Mesendoderm (in vitro differentiated cells): Measurements from ENCODE around the gene PYGL.

Source experiments
- DNase-seq: peaks from one replicate; pipeline ENCODE4 v3.0.0; 2013
- H2AK5ac ChIP-seq: 2 replicates; pipeline ENCODE4 v1.6.1; 2013; ENCODE audit warnings: low read length, inconsistent platforms
- H2BK120ac ChIP-seq: 2 replicates; pipeline ENCODE4 v1.6.1; 2013; ENCODE audit warnings: low read depth, mild to moderate bottlenecking, low read length, moderate library complexity, mixed read lengths
- H2BK15ac ChIP-seq: replicated peaks from 2 replicates; pipeline ENCODE4 v1.6.1; 2013; ENCODE audit warnings: low read depth, mild to moderate bottlenecking, moderate library complexity
- H2BK5ac ChIP-seq: 2 replicates; pipeline ENCODE4 v1.6.1; 2013; ENCODE audit warnings: low read length, inconsistent platforms
- H3K18ac ChIP-seq: 2 replicates; pipeline ENCODE4 v1.6.1; 2013; ENCODE audit warnings: mild to moderate bottlenecking, low read length, mixed read lengths
- H3K23ac ChIP-seq: one replicate; pipeline ENCODE4 v1.6.1; 2013; ENCODE audit warnings: low read length
- H3K27ac ChIP-seq: 2 replicates; pipeline ENCODE4 v1.5.1; 2013; ENCODE audit warnings: low read depth, mild to moderate bottlenecking, inconsistent platforms, low read length, moderate library complexity
- H3K27me3 ChIP-seq: 2 replicates; pipeline ENCODE4 v1.6.1; 2013; ENCODE audit warnings: low read length, control low read depth, mild to moderate bottlenecking, inconsistent platforms; ENCODE audit not compliant: insufficient read depth, poor library complexity
- H3K36me3 ChIP-seq: 2 replicates; pipeline ENCODE4 v1.6.1; 2013; ENCODE audit warnings: low read length, inconsistent platforms; ENCODE audit not compliant: control insufficient read depth, insufficient read depth
- H3K4ac ChIP-seq: one replicate; pipeline ENCODE4 v1.6.1; 2013; ENCODE audit warnings: low read depth, mild to moderate bottlenecking, low read length, moderate library complexity
- H3K4me1 ChIP-seq: 2 replicates; pipeline ENCODE4 v1.6.1; 2013; ENCODE audit warnings: low read depth, low read length, inconsistent platforms; ENCODE audit not compliant: control insufficient read depth
- H3K4me2 ChIP-seq: 2 replicates; pipeline ENCODE4 v1.6.1; 2013; ENCODE audit warnings: low read length
- H3K4me3 ChIP-seq: 2 replicates; pipeline ENCODE4 v1.5.1; 2013; ENCODE audit warnings: mild to moderate bottlenecking, low read length
- H3K56ac ChIP-seq: one replicate; pipeline ENCODE4 v1.6.1; 2013; ENCODE audit warnings: low read length
- H3K79me1 ChIP-seq: 2 replicates; pipeline ENCODE4 v1.6.1; 2013; ENCODE audit warnings: low read length, inconsistent platforms
- H3K79me2 ChIP-seq: 2 replicates; pipeline ENCODE4 v1.6.1; 2013; ENCODE audit warnings: mild to moderate bottlenecking, low read length; ENCODE audit not compliant: control insufficient read depth, insufficient read depth
- H3K9ac ChIP-seq: 2 replicates; pipeline ENCODE4 v1.6.1; 2013; ENCODE audit warnings: low read length, inconsistent platforms
- H4K5ac ChIP-seq: one replicate; pipeline ENCODE4 v1.6.1; 2013; ENCODE audit warnings: low read length
- H4K8ac ChIP-seq: one replicate; pipeline ENCODE4 v1.6.1; 2013; ENCODE audit warnings: low read depth, mild to moderate bottlenecking, control low read depth, low read length, moderate library complexity
- WGBS: extraction: QIAGEN DNeasy Blood & Tissue Kit; methylation state at CpG from one replicate; pipeline ENCODE4 v1.1.7; 2013; ENCODE audit warnings: low lambda C conversion rate, missing lambda C conversion rate; ENCODE audit not compliant: insufficient coverage; ENCODE audit errors: extremely low coverage; 5-methylcytosine and 5-hydroxymethylcytosine counted together

PYGL gene

DNA sequence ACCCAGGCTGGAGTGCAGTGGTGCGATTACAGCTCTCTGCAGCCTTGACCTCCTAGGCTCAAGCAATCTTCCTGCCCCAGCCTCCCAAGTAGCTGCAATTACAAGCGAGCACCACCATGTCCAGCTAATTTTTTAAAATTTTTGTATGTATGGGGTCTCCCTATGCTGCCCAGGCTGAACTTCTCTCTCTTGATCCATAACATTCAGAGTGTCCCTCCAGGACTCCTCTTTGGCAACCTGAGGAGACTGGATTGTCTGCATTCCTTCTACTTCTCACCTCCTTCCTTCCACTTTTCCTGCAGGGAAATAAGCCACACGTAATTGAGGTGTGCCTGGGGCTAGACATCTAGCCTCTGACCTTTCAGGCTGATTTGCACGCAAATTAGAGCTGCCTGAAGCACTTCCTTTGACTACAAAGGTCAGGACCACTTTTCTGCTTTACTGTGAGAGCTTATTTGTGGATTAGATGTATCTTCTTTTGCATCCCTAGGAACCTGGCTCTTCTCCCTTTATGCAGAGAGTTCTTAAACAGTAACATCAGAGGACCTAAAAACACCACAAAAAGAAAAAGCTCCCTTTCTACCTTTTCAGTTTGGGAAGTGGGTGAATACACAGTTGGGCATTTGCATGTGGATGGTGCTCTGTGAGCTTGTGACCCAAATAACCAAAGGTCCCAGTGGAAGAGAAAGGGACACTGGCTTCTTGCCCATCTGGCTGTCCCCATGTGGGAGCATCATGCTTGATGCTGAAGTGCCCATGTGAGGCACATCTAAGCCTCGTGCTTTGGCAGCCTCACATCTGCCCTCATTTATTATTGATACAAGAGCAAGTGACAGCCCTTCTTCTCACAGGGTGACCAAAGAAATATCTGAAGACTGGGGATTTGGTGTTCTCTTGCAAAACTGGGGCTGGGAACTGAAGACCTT, 33.5 kb downstream of the PYGL start:
- H3K4me2 ChIP-seq = no peak overlapping the region
- H3K27me3 ChIP-seq = no peaks in the 10 kb centered on the region
- no peak overlapping the region for H3K23ac ChIP-seq
- no peak overlapping the region for H2AK5ac ChIP-seq
- H3K36me3 ChIP-seq = peaks cover 2% of the 10 kb centered on the region
- H4K8ac ChIP-seq = no peak overlapping the region
- H2BK120ac ChIP-seq = no peak overlapping the region
- no peak overlapping the region for H2BK15ac ChIP-seq
- peak; percentile 96 for DNase-seq
- WGBS = no CpG with 5 or more reads among the region's 5 CpGs
- peak overlapping the region; percentile 29 for H3K27ac ChIP-seq
- peaks cover 9% of the 10 kb centered on the region for H3K4me1 ChIP-seq
- H3K9ac ChIP-seq = no peak overlapping the region
- H3K56ac ChIP-seq = peak overlapping the region; percentile 18
- H4K5ac ChIP-seq = no peak overlapping the region
- no peaks in the 10 kb centered on the region for H3K79me2 ChIP-seq
- H2BK5ac ChIP-seq = peak overlapping the region; percentile 71
- H3K18ac ChIP-seq = no peak overlapping the region
- no peaks in the 10 kb centered on the region for H3K79me1 ChIP-seq
- no peak overlapping the region for H3K4me3 ChIP-seq
- H3K4ac ChIP-seq = no peak overlapping the region

- no peak overlapping the region for H3K4me2 ChIP-seq
- no peak overlapping the region for H3K9ac ChIP-seq
- H2BK5ac ChIP-seq = no peak overlapping the region
- no peak overlapping the region for H2BK120ac ChIP-seq
- H3K23ac ChIP-seq = no peak overlapping the region
- no peak overlapping the region for H3K27ac ChIP-seq
- H3K4me3 ChIP-seq = no peak overlapping the region
- H3K56ac ChIP-seq = no peak overlapping the region
- no peaks in the 10 kb centered on the region for H3K36me3 ChIP-seq
- peaks cover 9% of the 10 kb centered on the region for H3K4me1 ChIP-seq
- H3K4ac ChIP-seq = no peak overlapping the region
- H4K5ac ChIP-seq = no peak overlapping the region
- H3K79me1 ChIP-seq = no peaks in the 10 kb centered on the region
- DNase-seq = peak; percentile 33
- no peak overlapping the region for H4K8ac ChIP-seq
- H2AK5ac ChIP-seq = no peak overlapping the region
- H3K18ac ChIP-seq = no peak overlapping the region
- no CpG with 5 or more reads among the region's 5 CpGs for WGBS
- no peak overlapping the region for H2BK15ac ChIP-seq
- H3K79me2 ChIP-seq = no peaks in the 10 kb centered on the region
- no peaks in the 10 kb centered on the region for H3K27me3 ChIP-seq
Observed at GRCh38 chr14:50906326-50907065, 37.8 kb downstream of the PYGL start.

GRCh38 chr14:50904719-50905118, 39.6 kb downstream of the PYGL start:
- Histone ChIP-seq H3K4ac (no peak overlapping the region), H3K4me1 (peaks cover under 1% of the 10 kb centered on the region), H3K23ac (no peak overlapping the region), H2BK5ac (no peak overlapping the region), H3K9ac (no peak overlapping the region), H3K27me3 (no peaks in the 10 kb centered on the region), H3K36me3 (no peaks in the 10 kb centered on the region), H3K4me3 (no peak overlapping the region), H3K79me2 (no peaks in the 10 kb centered on the region), H3K56ac (no peak overlapping the region), H2AK5ac (no peak overlapping the region), H3K4me2 (no peak overlapping the region), H2BK15ac (no peak overlapping the region), H4K5ac (no peak overlapping the region), H3K27ac (no peak overlapping the region), H3K18ac (no peak overlapping the region), H2BK120ac (no peak overlapping the region), H4K8ac (no peak overlapping the region), H3K79me1 (no peaks in the 10 kb centered on the region)
- DNase-seq = no peak

- H3K36me3 ChIP-seq = no peaks in the 10 kb centered on the region
- no peak overlapping the region for H3K18ac ChIP-seq
- no peak overlapping the region for H4K8ac ChIP-seq
- no peaks in the 10 kb centered on the region for H3K4me1 ChIP-seq
- H3K79me2 ChIP-seq = no peaks in the 10 kb centered on the region
- no peak overlapping the region for H3K4me2 ChIP-seq
- H3K9ac ChIP-seq = no peak overlapping the region
- H4K5ac ChIP-seq = no peak overlapping the region
- H2BK5ac ChIP-seq = no peak overlapping the region
- no peak overlapping the region for H3K56ac ChIP-seq
- no peak overlapping the region for H2BK15ac ChIP-seq
- no peak overlapping the region for H3K27ac ChIP-seq
- no peak overlapping the region for H3K4me3 ChIP-seq
- no peaks in the 10 kb centered on the region for H3K27me3 ChIP-seq
- no peak overlapping the region for H3K23ac ChIP-seq
- WGBS = no CpG with 5 or more reads among the region's 3 CpGs
- H3K4ac ChIP-seq = no peak overlapping the region
- no peak for DNase-seq
- no peak overlapping the region for H2BK120ac ChIP-seq
- H2AK5ac ChIP-seq = no peak overlapping the region
- H3K79me1 ChIP-seq = no peaks in the 10 kb centered on the region
Observed at GRCh38 chr14:50901361-50901760, 42.9 kb downstream of the PYGL start.

DNA sequence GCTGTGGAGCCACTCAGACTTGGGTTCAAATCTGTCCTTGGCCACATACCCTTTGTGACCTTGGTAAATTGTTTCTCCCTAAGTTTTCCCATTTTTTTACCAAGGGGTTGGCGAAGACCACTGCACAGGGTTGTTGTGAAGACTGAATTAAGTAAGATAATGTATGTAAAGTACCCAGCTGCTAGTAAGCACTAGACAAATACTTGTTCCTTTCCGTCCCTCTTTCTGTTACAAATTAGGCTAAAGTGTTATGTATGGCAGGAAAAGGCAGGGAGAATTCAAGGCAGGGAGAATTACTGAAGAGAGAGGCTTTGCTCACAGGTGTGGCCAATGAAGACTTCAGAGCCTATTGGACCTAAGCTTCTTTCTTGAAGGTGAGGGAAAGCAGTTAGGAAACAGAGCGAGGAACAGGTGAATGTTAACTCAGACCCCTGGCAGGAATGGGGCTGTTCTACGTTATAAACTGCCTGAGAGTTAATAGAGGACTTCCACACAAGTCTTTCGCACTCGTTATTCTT, 46.6 kb downstream of the PYGL start:
- Histone ChIP-seq H2BK15ac (peak overlapping the region; percentile 79), H3K79me2 (no peaks in the 10 kb centered on the region), H3K9ac (peak overlapping the region; percentile 16), H2BK5ac (no peak overlapping the region), H3K27ac (no peak overlapping the region), H3K4me1 (no peaks in the 10 kb centered on the region), H3K27me3 (no peaks in the 10 kb centered on the region), H4K5ac (no peak overlapping the region), H3K56ac (no peak overlapping the region), H2AK5ac (peak overlapping the region; percentile 55), H3K36me3 (no peaks in the 10 kb centered on the region), H3K4me2 (no peak overlapping the region), H3K4me3 (no peak overlapping the region), H3K4ac (no peak overlapping the region), H4K8ac (no peak overlapping the region), H2BK120ac (no peak overlapping the region), H3K23ac (no peak overlapping the region), H3K79me1 (no peaks in the 10 kb centered on the region), H3K18ac (peak overlapping the region; percentile 15)
- DNase-seq = no peak
- no CpG with 5 or more reads among the region's 6 CpGs for WGBS
